Measurements from ENCODE around the gene STAG1.
A peak's percentile ranks its signal among the peaks of the same experiment; 100 is the strongest.
"Not testable (repeated sequence)": the region's sequence is repeated elsewhere in the genome, so short reads cannot be mapped to it uniquely, and the experiment has no call there.

The STAG1 gene

DNA sequence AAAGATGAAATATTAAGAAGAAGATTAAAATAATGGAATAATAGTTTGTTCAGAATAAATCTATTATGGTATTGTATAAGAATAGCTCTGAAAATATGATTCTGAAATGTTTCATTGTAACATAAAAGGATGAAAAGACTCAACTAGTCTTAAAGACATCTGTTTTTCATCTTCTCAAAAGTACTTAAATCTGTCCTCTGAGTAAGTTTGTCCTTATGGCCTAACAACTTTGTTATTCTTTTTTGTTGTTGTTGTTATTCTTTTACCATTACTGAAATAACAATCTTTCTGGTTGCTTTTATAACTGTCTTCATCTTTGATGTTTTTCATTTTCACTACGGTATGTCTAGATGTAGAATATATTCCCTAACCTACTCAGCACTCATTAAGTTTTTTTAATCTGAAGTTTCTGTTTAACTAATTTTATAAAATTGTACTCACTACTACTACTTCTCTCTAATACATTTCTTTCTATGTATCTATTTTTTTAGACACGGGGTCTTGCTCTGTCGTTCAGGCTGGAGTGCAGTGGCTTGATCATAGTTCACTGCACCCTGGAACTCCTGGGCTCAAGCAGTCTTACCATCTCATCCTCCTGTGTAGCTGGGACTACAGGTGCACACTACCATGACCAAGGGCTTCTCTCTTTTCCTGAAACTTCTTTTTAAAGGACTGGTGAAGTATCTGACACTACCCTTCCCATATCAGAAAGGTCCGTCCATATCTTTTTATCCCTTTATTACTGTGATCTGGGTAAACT lies 261.4 kb downstream of the STAG1 start:
- DNase-seq, result no peak

DNA sequence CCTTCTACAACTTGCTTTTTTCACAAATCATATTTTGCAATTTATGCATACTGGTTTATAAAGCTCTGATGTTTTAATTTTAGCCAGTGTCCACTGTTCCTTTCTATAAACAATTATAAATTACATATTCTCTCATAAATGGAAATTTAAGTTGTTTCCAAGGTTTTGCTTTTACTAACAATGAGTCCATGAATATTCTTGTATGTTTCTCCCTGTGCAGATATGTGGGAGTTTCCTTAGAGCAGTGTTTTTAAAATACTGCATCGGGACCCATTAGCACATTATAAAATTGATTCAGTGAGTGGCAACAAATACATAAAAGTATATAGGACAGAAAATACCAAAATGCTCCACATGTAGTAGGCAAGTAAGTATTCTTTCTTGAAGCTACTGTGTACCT lies 266.4 kb downstream of the STAG1 start:
- no peak for DNase-seq

DNA sequence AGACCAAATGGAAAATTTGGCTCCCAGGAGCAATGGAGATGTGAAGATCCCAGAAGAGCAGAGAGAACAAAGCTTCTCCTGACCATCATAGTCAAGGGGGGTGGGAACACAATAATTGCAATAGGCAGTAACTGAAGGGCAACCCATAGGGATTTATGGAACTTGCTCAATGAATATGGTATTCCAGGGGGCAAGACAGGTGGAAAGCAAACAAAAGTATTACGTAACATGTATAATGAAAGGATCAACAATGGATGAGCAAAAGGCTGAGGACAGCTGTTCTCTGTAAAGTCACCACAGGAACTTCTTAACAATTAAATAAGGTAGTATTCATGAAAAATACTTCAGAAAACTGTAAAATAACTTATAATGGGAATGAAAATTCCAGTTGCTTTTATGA lies 275.9 kb downstream of the STAG1 start:
- DNase-seq, result no peak

- not testable (repeated sequence) for DNase-seq
Observed at GRCh38 chr3:136474876-136475275, 277.3 kb downstream of the STAG1 start.

DNA sequence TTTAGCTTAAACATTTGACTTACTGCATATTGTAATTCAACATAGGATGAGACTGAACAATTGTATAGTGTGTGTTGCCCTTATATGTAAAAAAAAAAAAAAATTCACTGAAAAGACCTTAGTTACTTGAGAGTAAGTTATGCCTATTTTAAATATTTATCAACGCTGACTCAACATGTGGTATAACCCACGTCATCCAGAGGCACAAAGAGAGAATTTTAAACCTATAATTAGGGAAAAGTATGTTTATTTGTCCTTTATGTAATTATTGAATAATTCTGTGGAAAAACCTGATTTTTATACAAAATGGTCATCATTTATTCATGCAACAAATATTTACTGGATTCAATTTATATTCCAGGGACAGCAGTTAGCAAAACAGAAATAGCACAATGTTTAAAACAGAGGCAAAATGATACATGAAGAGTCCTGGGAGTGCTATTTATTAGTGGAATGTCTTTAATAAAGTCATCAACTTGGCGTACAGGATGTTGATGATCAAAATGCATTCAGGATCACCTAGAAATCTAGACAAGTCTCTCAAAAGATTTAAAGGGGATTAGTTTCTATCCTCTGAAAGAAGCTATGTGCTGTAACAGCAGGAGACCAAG lies 278.4 kb downstream of the STAG1 start:
- DNase-seq, result no peak

- DNase-seq, result no peak
Observed at GRCh38 chr3:136465296-136465695, 286.9 kb downstream of the STAG1 start.

GRCh38 chr3:136464502-136464901 lies 287.7 kb downstream of the STAG1 start:
- DNase-seq, result no peak

GRCh38 chr3:136463170-136463569 lies 289.0 kb downstream of the STAG1 start:
- no peak for DNase-seq

GRCh38 chr3:136457793-136458192 lies 294.4 kb downstream of the STAG1 start:
- no peak for DNase-seq

DNA sequence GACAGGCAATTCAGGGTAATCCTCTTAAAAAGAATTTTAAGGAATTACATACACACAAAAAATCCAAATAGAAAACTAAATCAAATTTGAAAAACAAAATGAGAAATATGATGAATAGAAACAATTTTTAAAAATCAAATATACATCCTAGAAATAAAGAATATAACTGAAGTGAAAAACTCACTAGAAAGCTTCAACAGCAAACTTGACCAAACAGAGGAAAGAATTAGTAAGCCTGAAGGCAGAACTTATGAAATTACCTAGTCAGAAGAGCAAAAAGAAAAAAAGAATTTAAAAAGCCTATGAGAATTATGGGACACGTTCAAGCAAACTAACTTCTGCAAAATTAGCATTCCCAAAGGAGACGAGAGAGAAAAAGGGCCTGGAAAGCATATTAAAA lies 296.0 kb downstream of the STAG1 start:
- no peak for DNase-seq

DNA sequence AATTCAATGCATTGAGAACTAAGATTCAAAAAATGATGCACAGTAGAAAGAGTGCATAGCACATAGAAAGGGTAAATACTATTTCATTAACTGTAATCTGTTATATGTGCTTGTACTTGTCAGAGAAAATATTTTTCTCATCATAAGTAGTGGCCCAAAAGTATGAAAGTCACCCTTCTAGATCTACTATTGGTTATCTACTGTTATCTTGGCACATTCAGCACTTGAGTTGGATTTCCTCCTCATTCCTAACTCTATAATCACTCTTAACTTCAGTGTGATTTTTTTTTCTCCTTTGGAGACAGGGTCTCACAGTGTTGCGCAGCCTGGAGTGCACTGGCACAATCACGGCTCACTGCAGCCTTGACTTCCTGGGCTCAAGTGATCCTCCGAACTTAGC lies 307.6 kb downstream of the STAG1 start:
- no peak for DNase-seq

DNA sequence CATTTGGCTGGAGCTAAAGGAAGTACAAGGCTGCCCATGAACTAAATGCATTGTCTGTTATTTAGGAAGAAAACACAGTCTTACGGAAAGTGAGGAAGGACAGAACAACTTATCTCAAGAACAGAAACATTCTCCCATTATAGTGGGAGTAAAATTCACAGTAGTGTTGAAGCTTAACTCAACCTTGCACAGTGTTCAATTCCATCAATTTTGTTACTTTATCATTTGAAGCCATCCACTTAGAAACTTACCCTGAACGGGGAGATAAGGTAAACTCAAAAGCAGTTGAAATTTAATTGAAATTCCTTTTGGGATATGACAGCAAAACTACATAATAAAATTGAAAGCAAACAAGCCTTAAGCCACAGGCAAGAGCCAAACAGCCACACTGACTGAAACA lies 315.1 kb downstream of the STAG1 start:
- no peak for DNase-seq

DNA sequence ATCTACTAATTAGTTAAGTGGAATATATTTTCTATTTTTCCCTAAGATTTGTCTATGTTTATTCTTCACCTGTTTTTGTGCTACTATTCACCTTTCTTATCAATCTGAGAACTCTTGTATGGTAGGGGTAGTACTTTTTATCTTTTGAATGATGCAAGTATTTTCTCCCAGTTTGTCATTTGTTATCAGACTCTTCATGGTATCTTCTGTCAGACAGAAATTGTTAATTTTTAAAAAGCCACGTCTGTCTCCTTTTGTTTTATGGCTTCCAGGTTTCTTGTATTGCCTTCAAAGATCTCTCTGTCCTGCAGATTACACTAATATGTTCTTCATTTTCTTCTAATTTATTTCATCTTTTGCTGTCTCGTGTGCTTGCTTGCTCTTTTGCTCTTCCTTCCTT lies 317.7 kb downstream of the STAG1 start:
- no peak for DNase-seq

- no peak for DNase-seq
Observed at GRCh38 chr3:136432685-136433084, 319.5 kb downstream of the STAG1 start.

GRCh38 chr3:136428167-136428566 lies 324.0 kb downstream of the STAG1 start:
- DNase-seq, result peak; percentile 84

DNA sequence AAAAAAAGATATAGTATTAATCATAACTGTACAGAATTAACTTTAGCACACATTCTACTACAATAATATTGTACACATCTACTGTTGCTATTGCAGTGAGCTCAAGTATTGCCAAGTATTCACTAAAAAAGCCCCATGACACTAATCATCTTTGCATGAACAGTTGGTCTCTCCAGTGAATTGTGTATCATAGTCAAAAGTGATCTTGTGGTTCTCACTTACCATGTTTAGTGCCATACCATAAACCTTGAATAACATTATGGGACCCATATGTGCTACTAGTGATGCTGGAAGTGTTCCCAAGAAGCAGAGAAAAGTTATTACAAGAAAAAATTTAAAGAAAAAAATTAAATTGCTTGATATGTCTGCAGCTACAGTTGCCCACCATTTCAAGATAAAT lies 324.9 kb downstream of the STAG1 start:
- no peak for DNase-seq

GRCh38 chr3:136414476-136414875 lies 337.7 kb downstream of the STAG1 start:
- DNase-seq, result no peak

DNA sequence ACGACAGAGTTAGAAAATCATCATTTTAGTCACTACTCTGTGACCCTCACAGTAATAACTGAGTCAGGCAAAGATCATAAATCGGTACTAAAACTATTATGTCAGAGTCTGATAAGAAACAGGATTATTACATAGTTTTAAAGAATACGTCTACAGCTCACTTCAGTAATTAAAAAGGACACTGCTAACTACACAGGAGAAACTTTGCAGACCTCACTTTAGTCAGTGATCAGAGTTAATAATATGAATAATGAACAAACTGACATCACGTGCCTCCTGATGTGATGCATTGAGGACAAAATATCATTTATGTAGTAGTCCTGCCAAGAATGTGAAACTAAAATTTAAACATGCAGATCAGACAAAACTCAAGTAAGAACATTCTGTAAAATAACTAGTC lies 339.9 kb downstream of the STAG1 start:
- no peak for DNase-seq

- no peak for DNase-seq
Observed at GRCh38 chr3:136409549-136409948, 342.6 kb downstream of the STAG1 start.

- DNase-seq, result no peak
Observed at GRCh38 chr3:136404056-136404455, 348.1 kb downstream of the STAG1 start.

- no peak for DNase-seq
Observed at GRCh38 chr3:136396916-136397315, 355.3 kb downstream of the STAG1 start.

GRCh38 chr3:136390574-136390973 lies 361.6 kb downstream of the STAG1 start:
- DNase-seq, result no peak

DNA sequence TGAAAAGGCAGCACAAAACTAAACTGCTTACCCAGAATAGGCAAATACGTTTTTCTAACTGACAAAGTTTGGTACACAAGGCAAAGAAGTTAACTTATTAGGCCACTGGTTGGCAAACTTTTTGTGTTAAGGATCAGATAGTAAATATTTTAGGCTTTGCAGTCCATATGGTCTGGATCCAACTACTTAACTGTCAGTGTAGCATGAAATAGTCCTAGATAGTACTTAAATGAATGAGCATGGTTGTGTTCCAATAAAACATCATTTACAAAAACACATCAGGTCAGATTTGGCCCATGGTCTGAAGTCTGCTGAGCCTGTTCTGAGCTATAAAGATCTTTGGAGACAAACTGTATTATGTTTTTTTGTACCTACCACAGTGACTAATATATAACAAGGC lies 365.1 kb downstream of the STAG1 start:
- no peak for DNase-seq

GRCh38 chr3:136385457-136385856 lies 366.7 kb downstream of the STAG1 start:
- DNase-seq, result no peak

DNA sequence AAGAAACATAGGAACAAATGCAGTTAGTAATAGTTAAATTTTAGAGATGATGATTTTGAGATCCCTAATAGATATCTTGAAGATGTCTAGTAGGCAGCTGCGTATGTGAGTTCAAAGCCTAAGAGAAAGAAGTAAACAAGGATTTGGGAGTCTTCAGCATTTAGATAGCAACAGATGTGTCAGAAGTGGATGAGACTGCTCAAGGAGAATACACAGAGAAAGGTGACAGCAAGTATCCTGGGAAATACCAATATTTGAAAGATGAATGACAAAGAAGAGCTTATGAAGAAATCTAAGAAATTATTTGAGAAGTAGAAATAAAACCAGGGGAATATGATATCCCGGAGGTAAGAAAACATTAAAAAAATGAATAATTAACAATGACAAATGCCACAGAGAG lies 371.1 kb downstream of the STAG1 start:
- no peak for DNase-seq

Measured in islet precursor cell (in vitro differentiated cells).